GM10847 (cell line): ENCODE results near the gene ROS1.

ENCODE experiments used
- POLR2A ChIP-seq: IDR thresholded peaks from 2 replicates; pipeline ENCODE4 v1.6.1; 2011; ENCODE audit not compliant: insufficient read length; ENCODE audit errors: extremely low read depth

ROS1 gene

GRCh38 chr6:117311310-117311709 lies 114.4 kb downstream of the ROS1 start:
- no peak for TF ChIP-seq POLR2A

- TF ChIP-seq POLR2A: no peak
Observed at GRCh38 chr6:117309611-117310010, 116.1 kb downstream of the ROS1 start.

- no peak for TF ChIP-seq POLR2A
Observed at GRCh38 chr6:117309069-117309468, 116.7 kb downstream of the ROS1 start.

- TF ChIP-seq POLR2A: no peak
Observed at GRCh38 chr6:117307655-117308054, 118.1 kb downstream of the ROS1 start.

GRCh38 chr6:117306227-117306790 lies 119.4 kb downstream of the ROS1 start:
- no peak for TF ChIP-seq POLR2A

GRCh38 chr6:117304446-117304845 lies 121.3 kb downstream of the ROS1 start:
- no peak for TF ChIP-seq POLR2A

- no peak for TF ChIP-seq POLR2A
Observed at GRCh38 chr6:117303323-117303722, 122.4 kb downstream of the ROS1 start.

GRCh38 chr6:117298941-117299340 lies 126.8 kb downstream of the ROS1 start:
- TF ChIP-seq POLR2A: no peak

GRCh38 chr6:117290173-117290846 lies 135.4 kb downstream of the ROS1 start:
- no peak for TF ChIP-seq POLR2A

GRCh38 chr6:117288083-117288715 lies 137.5 kb downstream of the ROS1 start:
- TF ChIP-seq POLR2A: no peak

- TF ChIP-seq POLR2A: no peak
Observed at GRCh38 chr6:117280922-117281321, 144.8 kb downstream of the ROS1 start.

GRCh38 chr6:117276778-117277316 lies 148.9 kb downstream of the ROS1 start:
- no peak for TF ChIP-seq POLR2A

GRCh38 chr6:117275711-117276110 lies 150.0 kb downstream of the ROS1 start:
- no peak for TF ChIP-seq POLR2A

- no peak for TF ChIP-seq POLR2A
Observed at GRCh38 chr6:117275205-117275604, 150.5 kb downstream of the ROS1 start.

- TF ChIP-seq POLR2A: no peak
Observed at GRCh38 chr6:117272891-117273290, 152.9 kb downstream of the ROS1 start.
